Adrenal gland (tissue), 12 donors: ENCODE measurements around the gene PRKAR2A. TPM values are rescaled to one million over a fixed set of nuclear protein-coding genes. Genes with fewer than 3 reads are reported as not detected.
"Not testable (repeated sequence)": the region's sequence is repeated elsewhere in the genome, so short reads cannot be mapped to it uniquely, and the experiment has no call there.

Experiments
- DNase-seq, 7 donors: peaks; one replicate each; pipeline ENCODE4 v3.0.0-alpha.2; 2019 to 2020
- H3K27ac ChIP-seq, 5 donors: fragments of 200-600 bp; sonication (generic) in 4 of 5; 1 replicate in 3 of 5; 2 replicates in 2 of 5; pipeline versions ENCODE4 v1.5.1 to v1.8.0; 2016 to 2020; ENCODE audit warnings: mild to moderate bottlenecking in 1 of 5
- H3K27me3 ChIP-seq: fragments of 200-600 bp; 2 replicates; pipeline ENCODE4 v1.8.0; 2021
- H3K36me3 ChIP-seq, 2 donors: fragments of 200-600 bp; replicated peaks in 1 of 2; 1 replicate in 1 of 2; 2 replicates in 1 of 2; pipeline versions ENCODE4 v1.5.1 to v1.8.0; 2018 to 2022
- H3K4me1 ChIP-seq, 2 donors: fragments of 200-600 bp; replicated peaks in 1 of 2; 1 replicate in 1 of 2; 2 replicates in 1 of 2; pipeline versions ENCODE4 v1.5.1 to v1.8.0; 2018 to 2021
- H3K4me3 ChIP-seq, 4 donors: fragments of 200-600 bp; sonication (generic) in 3 of 4; one replicate each; pipeline ENCODE4 v1.5.1; 2016 to 2018
- H3K9me3 ChIP-seq, 3 donors: fragments of 200-600 bp; sonication (generic) in 1 of 3; replicated peaks in 1 of 3; 1 replicate in 2 of 3; 2 replicates in 1 of 3; pipeline versions ENCODE4 v1.5.1 to v1.8.0; 2016 to 2021
- CTCF ChIP-seq, 6 experiments: fragments of 450-650 bp in 4 of 6; fragments of 200-600 bp in 2 of 6; sonication (generic) in 1 of 6; IDR thresholded peaks; 1 replicate in 5 of 6; 2 replicates in 1 of 6; pipeline versions ENCODE4 v1.5.1 to v1.8.0; 2016 to 2021; ENCODE audit warnings: antibody characterized with exemption in 6 of 6, mild to moderate bottlenecking in 2 of 6, moderate library complexity in 1 of 6
- POLR2A ChIP-seq, 2 donors: fragments of 450-650 bp; IDR thresholded peaks; one replicate each; pipeline ENCODE4 v1.6.1; 2017; ENCODE audit warnings: antibody characterized with exemption in 2 of 2, mild to moderate bottlenecking in 2 of 2, moderate library complexity in 1 of 2
- WGBS, 4 donors: extraction: QIAGEN DNeasy Blood & Tissue Kit in 2 of 4; methylation state at CpG; one replicate each; pipeline versions ENCODE4 v1.1.5 to v1.1.7; 2013 to 2017; 5-methylcytosine and 5-hydroxymethylcytosine counted together
- intact Hi-C, 2 donors: fragments of 100-400 bp; cut with DNase I; formaldehyde crosslinking; loops; one replicate each; pipeline versions ENCODE4 v1.14.1 to v1.15.0; 2022 to 2023
- polyA plus RNA-seq, 3 donors: library from polyadenylated mRNA; stranded (reverse); fragments of 200-250 nt in 2 of 3; fragments of 350-450 nt in 1 of 3; fragmentation: Illumina TruSeq in 1 of 3; extraction: RNeasy Lipid Tissue Mini Kit (QIAGEN cat#74804) in 1 of 3; gene quantifications; one replicate each; pipeline ENCODE4 v1.2.3, GENCODE V29; 2013 to 2014
- total RNA-seq, 9 donors: library from RNA; depleted of rRNA in 4 of 9; stranded (reverse); fragments of >200 nt in 4 of 9; fragments of 120-200 nt in 1 of 9; fragmentation: NEBNext Ultra II Directional in 1 of 9; extraction: Animal tissue kit (Norgen Biotek cat#: 25700) in 1 of 9; gene quantifications; one replicate each; pipeline versions ENCODE4 v1.1.0 to v1.2.4, GENCODE V29; 2013 to 2023
- donor health status: healthy with polysubstance abuse.
- donor health status: Bipolar disorder and iron deficiency.
- donor health status: DM: yes; HTN: yes; CAD: no.
- donor health status: DM: no; HTN: no; CAD: no.
- donor health status: DM: no; HTN: no; CAD: no.
- donor health status: DM: yes; HTN: yes; CAD: no.

The PRKAR2A gene
- total and polyA plus RNA-seq, 12 donors, result 8.4 to 177 (median 48.7) TPM

GRCh38 chr3:48798998-48799397 is 48.7 kb downstream of the PRKAR2A start:
- intact Hi-C loops, result no loop called here
- Histone ChIP-seq H3K27ac (no peak overlapping the region), H3K36me3 (no peaks in the 10 kb centered on the region), H3K4me1 (no peaks in the 10 kb centered on the region), H3K9me3 (no peaks in the 10 kb centered on the region), H3K4me3 (no peak overlapping the region), H3K27me3 (no peaks in the 10 kb centered on the region)
- no peak for TF ChIP-seq POLR2A (IDR thresholded peaks at IDR 0.05)
- no peak for TF ChIP-seq CTCF (IDR thresholded peaks at IDR 0.05)
- 71 to 88% (median 80%) methylated on average over 1 of the region's 1 CpG for WGBS, 4 donors
- DNase-seq, result peak in 1 of 7 donors; percentile 42

GRCh38 chr3:48797626-48798025 is 50.0 kb downstream of the PRKAR2A start:
- WGBS, 4 donors, result 96 to 99% (median 97%) methylated on average over 2 of the region's 2 CpGs
- TF ChIP-seq POLR2A (IDR thresholded peaks at IDR 0.05) (no peak), CTCF (IDR thresholded peaks at IDR 0.05) (no peak)
- Histone ChIP-seq H3K4me3 (no peak overlapping the region), H3K4me1 (no peaks in the 10 kb centered on the region), H3K27ac (no peak overlapping the region), H3K9me3 (no peaks in the 10 kb centered on the region), H3K27me3 (no peaks in the 10 kb centered on the region), H3K36me3 (peaks cover 0 to 5% of the 10 kb centered on the region in 2 donors)
- intact Hi-C loops, result no loop called here
- DNase-seq, result peak in 2 of 7 donors; percentile 15 to 39

GRCh38 chr3:48795997-48796732 is 51.5 kb downstream of the PRKAR2A start:
- Histone ChIP-seq H3K36me3 (peaks cover 0 to 5% of the 10 kb centered on the region in 2 donors), H3K27me3 (no peaks in the 10 kb centered on the region), H3K4me1 (no peaks in the 10 kb centered on the region), H3K4me3 (no peak overlapping the region), H3K9me3 (no peaks in the 10 kb centered on the region), H3K27ac (no peak overlapping the region)
- WGBS, 4 donors, result 89 to 93% (median 91%) methylated on average over 7 of the region's 7 CpGs
- intact Hi-C loops, result no loop called here
- DNase-seq, result no peak
- TF ChIP-seq POLR2A (IDR thresholded peaks at IDR 0.05) (no peak), CTCF (IDR thresholded peaks at IDR 0.05) (no peak)

- peaks cover 0 to 13% of the 10 kb centered on the region in 2 donors for H3K36me3 ChIP-seq
- H3K9me3 ChIP-seq, H3K27ac ChIP-seq, intact Hi-C loops, H3K4me3 ChIP-seq, H3K4me1 ChIP-seq, H3K27me3 ChIP-seq: not testable (repeated sequence)
- WGBS, 4 donors, result 92 to 100% (median 96%) methylated on average over 2 of the region's 2 CpGs
- peak in 1 of 7 donors; percentile 3 for DNase-seq
Measured at GRCh38 chr3:48793484-48793883, 54.2 kb downstream of the PRKAR2A start.

GRCh38 chr3:48789665-48790064 is 58.0 kb downstream of the PRKAR2A start:
- no peak overlapping the region for H3K27ac ChIP-seq
- no peak for TF ChIP-seq POLR2A (IDR thresholded peaks at IDR 0.05)
- TF ChIP-seq CTCF (IDR thresholded peaks at IDR 0.05), result no peak
- no peaks in the 10 kb centered on the region for H3K9me3 ChIP-seq
- no peak for DNase-seq
- H3K36me3 ChIP-seq, result peaks cover 0 to 20% of the 10 kb centered on the region in 2 donors
- H3K4me1 ChIP-seq, result no peaks in the 10 kb centered on the region
- intact Hi-C loops, result no loop called here
- 97 to 100% (median 99%) methylated on average over 3 of the region's 3 CpGs for WGBS, 4 donors
- H3K27me3 ChIP-seq, result no peaks in the 10 kb centered on the region
- H3K4me3 ChIP-seq, result no peak overlapping the region
